Fibroblast of skin of abdomen (primary cell): Measurements from ENCODE around the gene PET100. TPM values are rescaled to one million over a fixed set of nuclear protein-coding genes. Genes with fewer than 3 reads are reported as not detected.

Experiments used
- DNase-seq: peaks from one replicate; pipeline ENCODE4 v3.0.0-alpha.2; 2013
- polyA plus RNA-seq, 2 experiments: library from polyadenylated mRNA; unstranded; fragments of 120-200 nt; gene quantifications; one replicate each; pipeline ENCODE4 v1.2.1, GENCODE V29; 2013; ENCODE audit not compliant: insufficient read length in 2 of 2

Gene PET100, protein sequence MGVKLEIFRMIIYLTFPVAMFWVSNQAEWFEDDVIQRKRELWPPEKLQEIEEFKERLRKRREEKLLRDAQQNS
- polyA plus RNA-seq (2013, experiment 1 of 2; ENCODE audit: insufficient read length) = 84.5 TPM
- polyA plus RNA-seq (2013, experiment 2 of 2; ENCODE audit: insufficient read length) = 79.6 TPM

DNA sequence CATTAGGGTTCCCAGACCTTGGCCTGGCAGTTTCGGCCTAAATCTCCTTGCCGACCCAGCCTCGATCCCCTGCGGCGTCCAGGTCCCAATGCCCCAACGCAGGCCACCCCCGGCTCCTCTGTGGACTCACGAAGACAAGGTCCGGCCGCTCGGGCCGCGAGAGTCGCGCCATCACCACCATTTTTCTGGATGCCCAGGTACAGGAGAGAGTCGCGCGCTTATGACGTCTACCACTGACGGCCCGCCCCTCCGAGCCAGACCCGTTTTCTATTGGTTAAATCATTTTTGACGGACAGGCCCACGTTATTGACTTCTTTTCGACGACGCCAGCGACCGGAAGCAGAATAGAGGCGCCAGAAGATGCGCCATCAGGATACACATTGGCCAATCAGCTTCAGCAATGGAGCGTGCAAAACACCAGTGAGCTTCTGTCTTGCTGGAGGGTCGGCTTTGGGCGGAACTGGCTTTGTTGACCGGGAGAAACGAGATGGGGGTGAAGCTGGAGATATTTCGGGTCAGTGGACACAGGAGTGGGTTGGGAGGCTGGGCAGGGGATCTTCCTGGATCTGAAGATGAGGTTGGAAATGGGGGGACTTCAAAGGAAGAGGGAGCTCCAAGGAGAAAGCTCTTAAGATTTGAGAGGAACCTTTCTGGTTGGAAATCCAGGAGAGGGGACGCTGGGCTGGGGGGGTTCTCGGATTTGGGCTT is at the start of gene PET100, which contains the start of gene XAB2:
PET100 (plus strand) TSS at position 447 of the 708 bp plus-strand sequence; CDS start at position 488, 41 bp downstream.
XAB2 (minus strand) TSS at position 199 of the 708 bp plus-strand sequence; CDS start at position 181, 18 bp downstream.
- DNase-seq = peak; percentile 99

DNA sequence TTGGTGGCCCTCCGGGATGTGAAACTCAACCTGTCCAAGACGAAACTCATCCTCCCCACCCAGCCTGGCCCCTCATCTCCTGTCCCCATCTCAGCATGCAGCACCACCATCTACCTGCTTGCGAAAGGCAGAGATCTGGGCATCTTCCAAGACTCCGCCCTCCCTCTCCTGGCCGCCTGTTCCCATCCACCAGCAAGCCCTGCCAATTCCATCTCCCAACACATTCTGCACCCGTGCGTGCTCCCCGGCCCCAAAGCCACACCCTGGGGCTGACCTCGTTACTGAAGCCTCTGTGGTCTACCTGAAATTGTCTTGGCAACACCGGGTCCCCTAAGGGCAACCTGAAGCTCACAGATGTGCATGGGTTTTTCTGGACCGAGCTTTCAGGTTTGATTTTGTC is 47.1 kb upstream of the PET100 start:
- DNase-seq = no peak

DNA sequence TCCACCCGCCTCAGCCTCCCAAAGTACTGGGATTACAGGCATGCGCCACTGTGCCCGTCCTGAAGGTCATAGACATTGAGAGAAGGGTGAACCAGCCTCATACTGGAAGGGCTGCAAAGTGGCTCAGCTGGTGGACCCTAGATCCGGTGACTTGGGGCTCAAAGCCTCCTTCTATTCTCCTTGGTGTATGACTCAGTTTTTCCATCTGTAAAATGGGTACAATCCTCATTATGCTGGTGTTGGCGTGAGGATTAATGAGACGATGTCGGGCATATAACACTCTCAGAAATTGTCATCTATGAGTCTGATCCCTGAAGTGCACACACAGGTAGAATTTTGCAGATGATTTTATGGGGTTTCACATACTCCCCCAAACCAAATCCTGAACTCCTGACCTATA is 39.8 kb upstream of the PET100 start:
- no peak for DNase-seq

GRCh38 chr19:7590256-7590655 is 39.3 kb upstream of the PET100 start:
- no peak for DNase-seq

- DNase-seq = peak; percentile 24
Measured at GRCh38 chr19:7595466-7596133, 34.0 kb upstream of the PET100 start, which contains the start of gene CAMSAP3. Gene CAMSAP3, plus strand, starts transcription at chr19:7595863. Its CDS starts 140 bp downstream, at chr19:7596003.

DNA sequence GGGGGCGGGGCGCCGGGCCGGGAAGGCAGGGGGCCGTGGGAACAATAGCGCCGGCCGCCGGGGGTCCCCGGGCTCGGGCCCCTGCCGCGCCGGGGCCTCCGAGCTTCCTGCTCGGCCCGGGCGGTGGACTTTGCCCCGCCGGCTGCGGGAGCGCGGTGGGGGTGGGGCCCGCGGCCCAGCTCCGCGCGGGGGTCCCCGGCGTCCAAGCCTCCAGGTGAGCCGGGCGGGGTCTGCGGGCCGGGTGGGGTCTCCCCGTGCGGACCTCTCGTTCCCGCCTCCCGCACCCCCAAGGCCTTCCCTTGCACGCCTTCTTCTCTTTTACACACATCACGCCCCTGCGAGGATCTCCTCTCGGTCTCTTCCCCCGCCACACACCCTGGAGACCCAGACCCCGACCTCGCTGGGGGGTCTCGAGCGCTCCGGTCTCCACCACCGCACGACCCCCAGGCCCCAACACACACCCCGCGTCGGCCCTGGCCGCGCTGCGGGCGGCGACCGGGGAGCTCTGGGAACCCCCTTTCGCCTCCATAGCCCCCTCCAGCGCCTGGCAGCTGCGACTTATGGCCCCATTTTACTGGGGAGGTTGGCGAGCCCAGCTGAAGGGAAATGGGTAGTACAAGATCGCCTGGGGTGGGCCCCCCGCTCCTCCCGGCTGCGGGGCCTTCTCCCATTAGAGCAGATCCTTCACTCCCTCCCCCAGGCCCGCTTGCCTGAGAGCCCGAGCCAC is 33.2 kb upstream of the PET100 start:
- DNase-seq = no peak

GRCh38 chr19:7597689-7598088 is 31.9 kb upstream of the PET100 start:
- DNase-seq = no peak

DNA sequence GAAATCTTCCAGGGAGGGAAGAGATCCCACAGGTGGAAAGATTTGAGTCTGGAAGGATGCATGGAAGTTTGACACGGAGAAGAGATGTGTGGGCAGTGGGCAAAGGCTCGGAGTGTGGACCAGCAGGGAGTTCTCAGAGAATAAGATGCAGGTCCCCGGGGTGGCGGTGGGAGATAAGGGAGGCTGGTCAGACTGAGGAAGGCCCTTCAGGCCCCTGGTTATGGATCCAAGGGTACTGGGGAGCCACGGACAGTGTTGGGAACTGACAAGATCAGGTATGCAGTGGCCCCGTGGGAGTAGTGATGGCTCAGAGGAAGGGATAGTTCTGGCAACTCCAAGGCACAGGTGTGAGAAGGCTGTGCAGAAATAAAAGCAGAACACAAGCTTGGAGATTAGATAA is 31.4 kb upstream of the PET100 start:
- no peak for DNase-seq

GRCh38 chr19:7600721-7601120 is 28.9 kb upstream of the PET100 start:
- no peak for DNase-seq

- DNase-seq = no peak
Measured at GRCh38 chr19:7602240-7602934, 27.2 kb upstream of the PET100 start.

GRCh38 chr19:7602935-7603497 is 26.6 kb upstream of the PET100 start:
- no peak for DNase-seq

DNA sequence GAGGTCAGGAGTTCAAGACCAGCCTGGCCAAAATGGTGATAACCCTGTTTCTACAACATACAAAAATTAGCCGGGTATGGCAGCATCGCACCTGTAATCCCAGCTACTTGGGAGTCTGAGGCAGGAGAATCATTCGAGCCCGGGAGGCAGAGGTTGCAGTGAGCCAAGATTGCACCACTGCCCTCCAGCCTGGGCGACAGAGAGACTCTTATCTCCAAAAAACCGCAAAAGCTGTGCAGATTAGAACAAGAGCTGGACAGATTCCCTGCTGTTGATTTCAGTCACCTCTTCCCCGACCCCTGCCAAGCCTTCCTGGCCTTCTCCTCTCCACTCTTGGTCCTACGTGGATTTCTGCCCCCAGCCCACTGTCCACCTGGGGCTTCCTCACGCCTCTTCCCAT is 25.7 kb upstream of the PET100 start:
- DNase-seq = no peak

DNA sequence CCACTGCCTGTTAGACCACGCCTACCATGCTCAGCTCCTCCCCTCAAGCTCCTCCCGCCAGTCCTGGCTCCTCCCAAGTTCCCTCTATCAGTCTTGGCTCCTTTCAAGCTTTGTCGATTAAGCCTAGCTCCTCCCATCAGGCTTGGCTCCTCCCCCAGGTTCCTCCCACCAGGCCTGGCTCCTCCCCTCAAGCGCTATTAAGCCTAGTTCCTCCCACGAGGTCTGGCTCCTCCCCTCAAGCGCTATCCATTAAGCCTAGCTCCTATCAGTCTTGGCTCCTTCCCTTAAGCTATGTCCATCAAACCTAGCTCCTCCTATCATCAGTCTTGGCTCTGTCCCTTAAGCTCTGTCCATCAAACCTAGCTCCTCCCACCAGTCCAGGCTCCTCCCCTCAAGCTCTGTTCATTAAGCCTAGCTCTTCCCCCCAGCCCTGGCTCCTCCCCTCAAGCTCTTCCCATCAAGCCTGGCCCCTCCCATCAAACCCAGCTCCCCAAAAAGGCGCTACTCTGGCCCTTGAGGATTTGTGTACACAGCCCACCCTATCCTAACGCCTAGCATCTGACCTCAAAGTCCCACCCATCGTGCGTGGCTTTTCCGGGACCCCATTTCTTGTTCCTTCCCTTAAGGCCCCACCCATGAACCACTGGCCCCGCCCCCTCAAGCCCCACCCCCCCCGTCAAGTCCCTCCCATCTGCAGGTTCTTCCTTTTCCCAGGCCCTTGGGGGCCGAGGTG is 23.9 kb upstream of the PET100 start:
- no peak for DNase-seq

DNA sequence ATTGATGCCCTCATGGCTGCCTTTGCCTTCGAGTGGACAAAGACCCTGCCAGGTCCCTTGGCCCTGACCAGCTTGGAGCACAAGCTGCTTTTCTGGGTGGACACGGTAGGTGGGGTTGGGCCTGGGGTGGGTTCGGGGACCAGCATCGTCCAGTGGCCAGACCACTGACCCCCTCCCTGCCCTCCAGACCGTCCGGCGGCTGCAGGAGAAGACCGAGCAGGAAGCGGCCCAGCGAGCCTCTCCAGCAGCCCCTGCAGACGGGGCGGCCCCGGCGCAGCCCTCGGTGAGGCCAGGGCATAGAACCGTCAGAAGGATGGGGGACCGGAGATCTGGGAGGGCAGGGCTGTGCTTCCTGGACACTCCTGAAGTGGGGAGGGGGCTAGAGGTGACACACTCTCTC is 23.3 kb upstream of the PET100 start:
- DNase-seq = no peak

DNA sequence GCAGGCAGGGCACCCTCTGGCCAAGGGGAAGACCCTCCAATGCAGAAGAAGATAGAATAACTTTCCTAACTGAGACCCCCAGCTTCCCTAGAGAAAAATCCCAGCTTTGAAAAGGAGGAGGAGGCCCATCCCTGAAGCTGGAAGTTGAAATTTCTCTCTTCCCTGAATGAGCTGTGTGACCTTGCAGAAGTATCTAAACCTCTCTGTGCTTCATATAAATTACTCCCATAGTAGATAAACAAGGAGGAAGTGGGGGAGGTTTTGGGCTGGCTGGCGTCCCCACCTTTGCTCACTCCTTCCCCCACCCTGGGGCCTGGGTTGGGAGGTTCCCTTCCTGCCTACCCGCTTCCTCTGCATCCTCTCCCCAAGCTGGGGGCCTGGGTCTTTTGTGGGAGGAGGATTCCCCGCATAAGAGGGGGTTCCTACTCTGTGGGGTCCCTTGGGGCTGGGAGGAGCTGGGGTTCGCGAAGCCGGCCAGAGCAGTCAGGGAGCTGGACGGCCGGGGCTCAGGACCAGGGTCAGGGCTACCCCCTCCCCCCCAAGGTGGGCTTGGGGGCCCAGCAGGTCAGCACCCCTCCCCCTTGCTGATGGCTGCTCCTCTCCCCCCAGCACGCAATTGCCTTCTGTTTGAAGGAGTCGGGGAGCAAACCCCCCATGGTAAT is 22.2 kb upstream of the PET100 start:
- DNase-seq = no peak

- DNase-seq = no peak
Measured at GRCh38 chr19:7607874-7608560, 21.6 kb upstream of the PET100 start.

GRCh38 chr19:7610491-7611240 is 18.9 kb upstream of the PET100 start:
- DNase-seq = no peak

DNA sequence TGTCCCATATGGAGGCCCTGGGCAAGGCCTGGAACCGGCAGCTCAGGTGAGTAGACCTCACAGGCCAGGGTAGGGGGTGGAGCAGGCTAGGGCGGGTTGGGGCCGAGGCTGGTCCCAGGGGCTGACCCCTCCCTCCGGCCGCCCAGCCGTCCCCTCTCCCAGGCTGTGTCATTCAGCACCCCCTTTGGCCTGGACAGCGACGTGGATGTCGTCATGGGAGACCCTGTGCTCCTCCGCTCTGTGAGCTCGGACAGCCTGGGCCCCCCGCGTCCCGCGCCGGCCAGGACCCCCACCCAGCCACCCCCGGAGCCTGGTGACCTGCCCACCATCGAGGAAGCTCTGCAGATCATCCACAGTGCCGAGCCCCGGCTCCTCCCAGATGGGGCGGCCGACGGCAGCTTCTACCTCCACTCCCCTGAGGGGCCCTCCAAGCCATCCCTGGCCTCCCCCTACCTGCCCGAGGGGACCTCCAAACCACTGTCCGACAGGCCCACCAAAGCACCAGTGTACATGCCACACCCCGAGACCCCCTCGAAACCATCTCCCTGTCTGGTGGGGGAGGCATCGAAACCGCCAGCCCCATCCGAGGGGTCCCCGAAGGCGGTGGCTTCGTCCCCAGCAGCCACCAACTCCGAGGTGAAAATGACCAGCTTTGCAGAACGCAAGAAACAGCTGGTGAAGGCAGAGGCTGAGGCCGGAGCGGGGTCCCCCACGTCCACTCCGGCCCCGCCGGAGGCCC is 17.9 kb upstream of the PET100 start:
- DNase-seq = no peak
